Neural progenitor cell (in vitro differentiated cells): ENCODE data around the gene PPIE.

Experiments
- EZH2 ChIP-seq: fragments of 200-600 bp; sonication (generic); IDR thresholded peaks from 2 replicates; pipeline ENCODE4 v1.6.1; 2017; ENCODE audit warnings: antibody characterized with exemption, mild to moderate bottlenecking, moderate library complexity
- EZH2phosphoT487 ChIP-seq: fragments of 200-600 bp; sonication (generic); IDR thresholded peaks from 2 replicates; pipeline ENCODE4 v1.6.1; 2017; ENCODE audit warnings: antibody characterized with exemption
- TF ChIP-seq, protein P1 (sequence below): fragments of 200-600 bp; sonication (generic); IDR thresholded peaks from 2 replicates; pipeline ENCODE4 v1.5.1; 2017; ENCODE audit warnings: antibody characterized with exemption, mild to moderate bottlenecking

- TF ChIP-seq, protein P1, sequence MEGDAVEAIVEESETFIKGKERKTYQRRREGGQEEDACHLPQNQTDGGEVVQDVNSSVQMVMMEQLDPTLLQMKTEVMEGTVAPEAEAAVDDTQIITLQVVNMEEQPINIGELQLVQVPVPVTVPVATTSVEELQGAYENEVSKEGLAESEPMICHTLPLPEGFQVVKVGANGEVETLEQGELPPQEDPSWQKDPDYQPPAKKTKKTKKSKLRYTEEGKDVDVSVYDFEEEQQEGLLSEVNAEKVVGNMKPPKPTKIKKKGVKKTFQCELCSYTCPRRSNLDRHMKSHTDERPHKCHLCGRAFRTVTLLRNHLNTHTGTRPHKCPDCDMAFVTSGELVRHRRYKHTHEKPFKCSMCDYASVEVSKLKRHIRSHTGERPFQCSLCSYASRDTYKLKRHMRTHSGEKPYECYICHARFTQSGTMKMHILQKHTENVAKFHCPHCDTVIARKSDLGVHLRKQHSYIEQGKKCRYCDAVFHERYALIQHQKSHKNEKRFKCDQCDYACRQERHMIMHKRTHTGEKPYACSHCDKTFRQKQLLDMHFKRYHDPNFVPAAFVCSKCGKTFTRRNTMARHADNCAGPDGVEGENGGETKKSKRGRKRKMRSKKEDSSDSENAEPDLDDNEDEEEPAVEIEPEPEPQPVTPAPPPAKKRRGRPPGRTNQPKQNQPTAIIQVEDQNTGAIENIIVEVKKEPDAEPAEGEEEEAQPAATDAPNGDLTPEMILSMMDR, result no peak
- no peak for TF ChIP-seq EZH2
- no peak for TF ChIP-seq EZH2phosphoT487
Observed at GRCh38 chr1:39695016-39695415, 43.7 kb upstream of the PPIE start.
